CD4-positive, alpha-beta T cell treated with Interleukin-17A for 4 hours (primary cell): Measurements from ENCODE around the gene C1QTNF9.
"Not testable (repeated sequence)": the region's sequence is repeated elsewhere in the genome, so short reads cannot be mapped to it uniquely, and the experiment has no call there.

ENCODE experiments used
- DNase-seq: peaks from one replicate; pipeline ENCODE4 v3.0.0-alpha.2; 2020; ENCODE audit warnings: mixed read lengths

Gene C1QTNF9, protein sequence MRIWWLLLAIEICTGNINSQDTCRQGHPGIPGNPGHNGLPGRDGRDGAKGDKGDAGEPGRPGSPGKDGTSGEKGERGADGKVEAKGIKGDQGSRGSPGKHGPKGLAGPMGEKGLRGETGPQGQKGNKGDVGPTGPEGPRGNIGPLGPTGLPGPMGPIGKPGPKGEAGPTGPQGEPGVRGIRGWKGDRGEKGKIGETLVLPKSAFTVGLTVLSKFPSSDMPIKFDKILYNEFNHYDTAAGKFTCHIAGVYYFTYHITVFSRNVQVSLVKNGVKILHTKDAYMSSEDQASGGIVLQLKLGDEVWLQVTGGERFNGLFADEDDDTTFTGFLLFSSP

DNA sequence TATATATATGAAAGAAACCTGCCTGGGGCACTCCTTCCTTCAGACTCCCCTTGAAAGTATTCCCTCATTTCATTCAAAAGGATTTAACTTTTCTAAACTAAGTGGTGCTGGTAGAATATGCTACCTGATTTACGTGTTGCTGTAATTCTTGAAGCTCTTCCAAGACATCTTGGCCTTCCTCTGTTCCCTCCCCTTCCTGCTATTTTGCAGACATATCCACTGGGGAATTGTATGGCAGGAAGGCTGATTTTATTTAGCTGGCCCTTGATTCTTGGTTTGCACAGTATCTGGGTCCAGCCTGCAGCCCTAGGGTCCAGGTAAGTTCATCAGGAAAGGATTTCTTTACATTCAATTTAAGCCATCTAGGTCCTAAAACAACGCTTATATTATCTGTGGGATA lies at the start of gene C1QTNF9:
Gene C1QTNF9, plus strand, starts transcription at position 281 of the 400 bp plus-strand sequence. CDS start 6,424 bp downstream, outside the sequence.
- not testable (repeated sequence) for DNase-seq

- DNase-seq, result peak; percentile 65
These were observed 47.8 kb upstream of the C1QTNF9 start for GRCh38 chr13:24261566-24261965.

DNA sequence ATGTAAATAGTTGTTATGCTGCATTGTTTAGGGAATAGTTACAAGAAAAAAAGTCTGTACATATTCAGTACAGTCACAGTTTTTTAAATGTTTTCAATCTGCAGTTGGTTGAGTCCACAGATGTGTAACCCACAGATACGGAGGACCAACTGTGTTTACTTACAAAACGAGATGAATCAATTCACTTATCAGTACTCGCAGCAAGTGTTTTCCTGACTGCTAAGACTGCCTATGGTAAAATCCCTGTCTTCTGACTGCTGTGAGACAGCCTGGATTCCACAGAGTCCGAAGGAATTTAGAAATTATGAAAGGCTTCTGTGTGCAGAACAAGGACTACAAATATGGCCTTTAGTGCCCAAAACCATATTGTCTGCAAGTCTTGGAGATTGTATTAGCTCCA lies 45.7 kb upstream of the C1QTNF9 start:
- DNase-seq, result no peak

- peak; percentile 89 for DNase-seq
These were observed 44.4 kb upstream of the C1QTNF9 start for GRCh38 chr13:24264976-24265375.

- no peak for DNase-seq
These were observed 43.9 kb upstream of the C1QTNF9 start for GRCh38 chr13:24265453-24265852.

GRCh38 chr13:24267274-24267673 lies 42.1 kb upstream of the C1QTNF9 start:
- peak; percentile 43 for DNase-seq

- no peak for DNase-seq
These were observed 41.6 kb upstream of the C1QTNF9 start for GRCh38 chr13:24267801-24268200.

DNA sequence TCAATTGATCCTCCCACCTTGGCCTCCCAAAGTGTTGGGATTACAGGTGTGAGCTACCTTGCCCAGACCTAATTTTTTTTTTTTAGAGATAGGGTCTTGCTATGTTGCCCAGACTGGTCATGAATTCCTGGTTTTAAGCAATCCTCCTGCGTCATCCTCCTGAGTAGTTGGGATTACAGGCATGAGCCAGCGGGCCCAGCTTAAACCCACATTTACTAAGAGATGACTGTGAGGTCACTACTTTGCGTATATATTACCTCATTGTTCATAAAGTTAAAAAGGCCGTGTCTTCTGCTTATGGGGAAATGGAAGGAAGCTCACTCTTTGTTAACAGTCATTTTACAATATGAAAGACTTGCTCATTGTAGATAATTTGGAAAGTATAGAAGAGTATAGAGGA lies 39.6 kb upstream of the C1QTNF9 start:
- no peak for DNase-seq

- peak; percentile 70 for DNase-seq
These were observed 38.7 kb upstream of the C1QTNF9 start for GRCh38 chr13:24270639-24271141.

DNA sequence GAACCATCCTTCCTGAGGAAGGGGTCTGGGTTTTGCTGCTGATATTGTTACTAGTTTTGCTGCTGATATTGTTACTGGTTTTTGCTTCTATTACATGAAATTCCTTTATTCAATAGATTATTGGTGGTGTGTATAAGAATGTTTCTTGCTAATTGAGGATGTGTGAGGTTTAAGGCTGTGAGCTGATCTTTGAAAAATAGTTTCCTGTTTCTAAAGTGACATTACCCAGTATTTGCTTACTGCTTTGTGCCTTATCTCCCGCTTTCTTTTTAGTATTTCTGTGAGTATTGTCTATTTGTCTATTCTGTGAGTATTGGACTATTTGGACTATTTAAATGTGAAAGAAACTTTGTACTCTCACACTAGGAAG lies 38.2 kb upstream of the C1QTNF9 start:
- DNase-seq, result no peak

GRCh38 chr13:24271601-24272451 lies 37.6 kb upstream of the C1QTNF9 start:
- DNase-seq, result peak; percentile 78

DNA sequence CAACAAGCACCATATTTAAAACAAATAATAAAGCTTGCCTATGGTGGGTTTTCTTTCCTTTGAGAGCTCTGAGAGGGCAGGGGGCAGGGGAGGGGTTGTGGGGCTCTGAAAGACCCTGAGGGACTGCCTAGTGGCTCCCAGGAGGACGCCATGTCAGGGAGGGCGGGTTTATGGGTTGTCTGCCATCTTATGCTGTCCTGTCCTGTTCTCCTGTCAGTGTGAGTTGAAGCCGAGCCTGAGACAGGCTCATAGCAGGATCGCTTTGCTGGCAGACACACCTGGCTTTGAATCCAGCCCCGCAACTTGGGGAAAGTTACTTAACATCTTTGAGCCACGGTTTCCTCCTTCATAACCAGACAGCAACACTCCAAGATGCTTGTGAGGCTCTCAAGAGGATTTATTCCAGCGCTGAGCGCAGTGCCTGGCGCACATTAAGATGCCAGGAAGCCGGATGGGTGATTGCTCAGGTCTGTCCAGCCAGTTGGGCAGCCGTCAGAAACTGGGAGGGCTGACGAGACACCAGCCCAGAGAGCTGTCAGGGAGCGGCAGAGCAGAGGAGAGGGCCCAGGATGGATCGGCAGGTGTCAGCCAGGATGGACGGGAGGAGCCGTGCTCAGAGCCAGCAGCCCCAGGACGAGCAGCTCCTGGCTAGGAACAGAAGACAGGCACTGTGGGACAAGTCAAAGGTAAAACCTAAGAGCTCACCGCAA lies 36.8 kb upstream of the C1QTNF9 start:
- peak; percentile 31 for DNase-seq

- DNase-seq, result no peak
These were observed 35.5 kb upstream of the C1QTNF9 start for GRCh38 chr13:24273926-24274325.

DNA sequence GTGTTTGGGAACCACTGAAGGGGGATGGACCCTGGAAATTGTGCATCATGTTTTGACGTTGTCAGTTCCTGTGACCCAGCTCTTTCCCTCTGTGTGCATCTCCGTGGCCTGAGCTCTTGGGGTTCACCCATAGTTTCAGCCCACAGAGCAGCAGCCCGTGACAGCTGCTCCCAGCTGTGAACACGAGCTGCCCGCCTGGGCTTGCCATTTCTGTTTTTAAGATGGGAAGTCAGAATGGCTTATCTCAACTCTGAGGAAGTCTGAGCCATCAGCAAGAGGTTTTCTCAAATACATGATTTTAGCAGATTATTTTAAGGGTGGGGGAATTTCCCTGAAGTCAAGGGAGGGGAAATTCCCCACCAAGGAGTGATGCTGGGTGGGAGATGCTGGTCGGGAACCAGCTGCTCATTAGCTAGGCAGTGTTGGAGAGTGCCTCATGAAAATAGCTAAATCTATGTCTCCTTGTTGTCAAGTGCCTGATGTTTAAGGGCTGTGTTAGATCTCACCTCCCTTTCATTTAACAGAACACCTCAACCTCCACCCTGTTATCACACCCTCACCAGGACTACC lies 34.8 kb upstream of the C1QTNF9 start:
- peak; percentile 66 for DNase-seq

GRCh38 chr13:24275041-24275440 lies 34.3 kb upstream of the C1QTNF9 start:
- no peak for DNase-seq

- DNase-seq, result no peak
These were observed 33.1 kb upstream of the C1QTNF9 start for GRCh38 chr13:24276306-24276705.

DNA sequence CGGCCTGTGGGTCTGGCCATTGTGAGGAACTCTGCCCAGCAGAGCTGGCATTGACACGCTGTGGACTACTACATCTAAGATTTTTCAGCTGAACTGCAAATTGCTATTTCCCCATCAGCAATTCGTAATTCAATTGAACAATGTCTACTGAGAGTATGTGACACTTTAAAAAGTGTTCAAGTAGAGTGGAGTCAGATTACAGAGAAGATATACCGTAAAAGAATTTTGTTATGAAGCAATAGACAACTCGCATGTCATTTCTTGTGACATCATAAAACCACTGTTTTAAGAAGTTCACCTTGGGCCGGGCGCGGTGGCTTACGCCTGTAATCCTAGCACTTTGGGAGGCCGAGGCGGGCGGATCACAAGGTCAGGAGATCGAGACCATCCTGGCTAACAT lies 32.5 kb upstream of the C1QTNF9 start:
- no peak for DNase-seq

- no peak for DNase-seq
These were observed 31.6 kb upstream of the C1QTNF9 start for GRCh38 chr13:24277761-24278160.

GRCh38 chr13:24279327-24280110 lies 29.9 kb upstream of the C1QTNF9 start:
- DNase-seq, result no peak

DNA sequence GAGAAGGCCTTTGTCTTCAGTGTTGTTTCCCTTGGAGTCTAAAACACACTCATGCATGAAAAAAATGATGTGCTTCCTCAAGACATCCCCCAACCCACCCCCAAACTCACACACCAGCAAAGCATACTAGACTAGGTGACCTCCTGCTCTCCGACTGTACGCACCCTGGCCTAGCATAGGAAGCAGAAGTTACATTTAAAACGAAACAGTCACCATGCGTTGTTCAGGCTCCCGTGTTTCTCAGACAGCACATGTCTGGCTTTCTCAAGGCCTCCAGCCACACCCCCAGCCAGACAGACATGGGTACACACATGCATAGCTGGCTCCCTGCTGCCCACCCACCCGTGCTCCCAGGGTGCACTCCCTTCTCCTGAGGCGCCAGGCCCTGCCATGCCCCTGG lies 28.7 kb upstream of the C1QTNF9 start:
- DNase-seq, result no peak

GRCh38 chr13:24281188-24282008 lies 28.0 kb upstream of the C1QTNF9 start:
- no peak for DNase-seq
